HG02870 (cell line): Measurements from ENCODE around the gene PHAF1.

Experiments used
- ATAC-seq: cut with Tn5 transposase; IDR thresholded peaks from one replicate; pipeline ENCODE4 v1.9.1; 2021; ENCODE audit warnings: mild to moderate bottlenecking, moderate library complexity; ENCODE audit not compliant: unreplicated experiment

PHAF1 gene

GRCh38 chr16:67191995-67192681 lies 82.4 kb downstream of the PHAF1 start, which contains the start of gene E2F4:
Gene E2F4, plus strand, starts transcription at chr16:67192155. Its CDS starts 73 bp downstream, at chr16:67192228.
- ATAC-seq: peak; percentile 85

- no peak for ATAC-seq
Observed at GRCh38 chr16:67192781-67193361, 83.1 kb downstream of the PHAF1 start.

DNA sequence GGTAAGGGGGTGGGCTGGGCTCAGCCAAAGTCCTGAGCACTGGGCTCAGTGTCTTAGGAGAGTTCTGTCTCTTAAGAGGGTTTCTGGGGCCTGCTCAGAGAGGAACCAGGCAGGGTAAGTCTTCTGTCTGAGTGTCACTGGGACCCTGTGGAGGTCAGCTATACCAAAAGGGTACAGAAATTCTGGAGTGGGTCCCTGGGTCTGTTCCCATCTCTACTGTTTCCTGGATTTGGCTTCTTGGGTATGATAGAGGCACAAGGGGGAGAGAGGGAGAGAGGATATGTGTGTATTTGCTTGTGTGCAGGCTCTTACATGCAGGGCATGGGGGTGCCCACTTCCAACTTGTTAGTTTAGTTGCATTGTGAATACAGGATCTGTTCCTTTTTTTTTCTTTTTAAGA lies 83.8 kb downstream of the PHAF1 start:
- no peak for ATAC-seq

DNA sequence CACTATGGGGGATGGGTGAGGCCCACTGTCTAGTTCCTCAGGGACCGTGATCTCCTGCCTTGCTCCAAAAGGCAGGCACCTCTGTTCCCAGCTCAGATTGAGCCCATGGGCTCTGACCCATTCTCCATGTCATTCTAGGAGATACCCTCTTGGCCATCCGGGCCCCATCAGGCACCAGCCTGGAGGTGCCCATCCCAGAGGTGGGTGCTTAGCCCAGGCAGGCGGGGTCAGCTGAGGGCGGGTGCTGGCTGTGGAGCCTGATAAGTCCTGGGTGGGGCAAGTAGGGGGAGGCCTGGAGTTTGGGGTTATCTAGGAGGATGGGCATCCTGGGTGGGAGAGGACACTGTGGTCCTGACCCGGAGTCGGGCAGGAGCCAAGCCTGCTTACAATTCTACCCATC lies 84.5 kb downstream of the PHAF1 start:
- ATAC-seq: no peak

DNA sequence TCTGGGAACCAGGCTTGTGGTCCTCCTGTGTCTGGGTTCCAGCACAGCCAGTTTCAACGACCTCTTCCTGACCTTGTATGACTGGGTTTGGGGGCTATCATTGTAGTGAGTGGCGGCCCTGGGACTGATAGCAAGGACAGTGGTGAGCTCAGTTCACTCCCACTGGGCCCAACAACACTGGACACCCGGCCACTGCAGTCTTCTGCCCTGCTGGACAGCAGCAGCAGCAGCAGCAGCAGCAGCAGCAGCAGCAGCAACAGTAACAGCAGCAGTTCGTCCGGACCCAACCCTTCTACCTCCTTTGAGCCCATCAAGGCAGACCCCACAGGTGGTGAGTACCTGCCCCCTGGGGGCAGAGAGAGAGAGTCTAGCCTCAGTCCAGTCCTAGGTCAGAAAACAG lies 85.9 kb downstream of the PHAF1 start:
- no peak for ATAC-seq

DNA sequence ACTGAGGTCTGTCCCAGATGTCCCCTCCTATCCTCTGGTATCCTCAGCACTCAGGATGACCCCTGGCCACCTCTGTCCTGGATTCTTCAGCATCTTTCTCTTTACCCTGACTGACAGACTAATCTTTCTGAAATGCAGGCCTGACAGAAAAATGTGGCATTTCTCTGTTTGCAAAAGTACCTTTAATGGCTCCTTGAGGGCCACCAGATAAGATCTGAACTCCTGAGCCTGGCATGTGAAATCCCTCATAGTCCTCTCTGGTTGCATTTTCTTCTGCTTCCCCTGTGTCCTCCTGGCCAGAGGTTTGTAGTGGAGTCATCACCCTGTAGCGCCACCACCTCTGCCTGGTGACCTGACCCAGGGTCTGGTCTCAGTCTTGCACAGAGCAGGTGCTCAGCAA lies 87.1 kb downstream of the PHAF1 start:
- ATAC-seq: no peak

DNA sequence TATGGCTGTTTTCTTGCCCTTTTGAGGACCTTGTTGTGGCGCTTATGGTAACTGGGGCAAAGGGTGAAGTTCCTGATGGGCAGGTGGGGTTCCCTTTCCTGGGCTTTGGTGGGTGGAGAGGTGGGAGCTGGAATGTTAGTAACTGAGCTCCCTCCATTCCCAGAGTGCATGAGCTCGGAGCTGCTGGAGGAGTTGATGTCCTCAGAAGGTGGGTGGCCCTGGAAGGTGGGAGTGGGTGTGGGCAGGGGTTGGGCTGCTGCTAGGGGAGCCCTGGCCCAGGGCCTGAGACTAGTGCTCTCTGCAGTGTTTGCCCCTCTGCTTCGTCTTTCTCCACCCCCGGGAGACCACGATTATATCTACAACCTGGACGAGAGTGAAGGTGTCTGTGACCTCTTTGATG lies 88.0 kb downstream of the PHAF1 start:
- no peak for ATAC-seq
